GM12892 (cell line): ENCODE results near the gene ULK4.

Experiments used
- POLR2A ChIP-seq: IDR thresholded peaks from 2 replicates; pipeline ENCODE4 v1.6.1; 2011; ENCODE audit warnings: low read depth, low read length, control low read depth
- POLR2AphosphoS5 ChIP-seq: IDR thresholded peaks from 2 replicates; pipeline ENCODE4 v1.6.1; 2011; ENCODE audit warnings: low read depth, low read length, control low read depth

DNA sequence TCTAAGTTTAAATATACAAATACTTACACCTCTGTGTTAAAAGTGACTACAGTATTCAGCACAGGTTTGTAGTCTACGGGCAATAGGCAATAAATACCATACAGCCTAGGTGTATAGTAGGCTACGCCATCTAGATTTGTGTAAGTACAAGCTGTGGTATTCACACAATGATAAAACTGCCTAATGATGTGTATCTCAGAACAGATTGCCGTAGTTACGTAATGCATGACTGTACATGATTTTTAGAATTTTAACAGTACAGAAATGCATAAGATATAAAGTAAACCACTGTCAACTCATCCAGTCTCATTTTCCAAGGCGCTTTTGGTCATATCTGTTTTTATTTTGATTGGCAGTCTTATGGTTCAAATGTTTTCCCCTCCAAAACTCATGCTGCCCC lies 396.9 kb downstream of the ULK4 start:
- TF ChIP-seq POLR2AphosphoS5 (no peak), POLR2A (no peak)
